Kidney epithelial cell (primary cell): ENCODE measurements around the gene USF2. TPM values are rescaled to one million over a fixed set of nuclear protein-coding genes. Genes with fewer than 3 reads are reported as not detected.

Source experiments
- DNase-seq: peaks from one replicate; pipeline ENCODE4 v3.0.0-alpha.2; 2010; ENCODE audit warnings: low read depth
- H3K27me3 ChIP-seq: 2 replicates; pipeline ENCODE4 v1.6.0; 2011; ENCODE audit warnings: low read length; ENCODE audit not compliant: control insufficient read depth, insufficient read depth
- H3K36me3 ChIP-seq: 2 replicates; pipeline ENCODE4 v1.5.1; 2011; ENCODE audit warnings: low read length; ENCODE audit not compliant: control insufficient read depth, insufficient read depth
- H3K4me3 ChIP-seq: 2 replicates; pipeline ENCODE4 v1.5.1; 2011; ENCODE audit warnings: low read depth, mild to moderate bottlenecking, control low read depth, low read length
- CTCF ChIP-seq: IDR thresholded peaks from 2 replicates; pipeline ENCODE4 v1.5.1; 2011; ENCODE audit warnings: mild to moderate bottlenecking, moderate library complexity, low read length, control low read depth, inconsistent platforms; ENCODE audit not compliant: insufficient read depth, poor library complexity, severe bottlenecking
- total RNA-seq: library from RNA; depleted of rRNA; stranded (reverse); fragments of >200 nt; gene quantifications from 2 replicates; pipeline ENCODE4 v1.2.3, GENCODE V29; 2015

USF2 gene
- total RNA-seq, 1 donor from 2014 or later: 95.1 TPM

GRCh38 chr19:35315883-35316282, 47.1 kb downstream of the USF2 start:
- H3K36me3 ChIP-seq: no peaks in the 10 kb centered on the region
- no peak for TF ChIP-seq CTCF
- no peak for DNase-seq
- no peak overlapping the region for H3K4me3 ChIP-seq
- H3K27me3 ChIP-seq: no peaks in the 10 kb centered on the region

GRCh38 chr19:35316560-35316959, 47.8 kb downstream of the USF2 start:
- no peaks in the 10 kb centered on the region for H3K36me3 ChIP-seq
- no peak overlapping the region for H3K4me3 ChIP-seq
- H3K27me3 ChIP-seq: no peaks in the 10 kb centered on the region
- no peak for TF ChIP-seq CTCF
- no peak for DNase-seq

GRCh38 chr19:35317464-35318043, 48.8 kb downstream of the USF2 start:
- TF ChIP-seq CTCF: no peak
- Histone ChIP-seq H3K27me3 (no peaks in the 10 kb centered on the region), H3K36me3 (no peaks in the 10 kb centered on the region), H3K4me3 (no peak overlapping the region)
- no peak for DNase-seq

GRCh38 chr19:35318679-35319448, 50.1 kb downstream of the USF2 start:
- H3K36me3 ChIP-seq: no peaks in the 10 kb centered on the region

GRCh38 chr19:35320065-35320713, 51.4 kb downstream of the USF2 start:
- no peak for DNase-seq
- no peak overlapping the region for H3K4me3 ChIP-seq
- no peak for TF ChIP-seq CTCF

More at GRCh38 chr19:35318679-35319448, 50.1 kb downstream of the USF2 start:
- Histone ChIP-seq H3K4me3 (no peak overlapping the region), H3K27me3 (no peaks in the 10 kb centered on the region)
- peak; percentile 56 for DNase-seq
- no peak for TF ChIP-seq CTCF

More at GRCh38 chr19:35320065-35320713, 51.4 kb downstream of the USF2 start:
- no peaks in the 10 kb centered on the region for H3K36me3 ChIP-seq
- no peaks in the 10 kb centered on the region for H3K27me3 ChIP-seq
